Coronary artery (tissue), 2 donors: ENCODE results near the gene SETBP1.

Source experiments
- DNase-seq: peaks from one replicate; pipeline ENCODE4 v3.0.0-alpha.2; 2017; ENCODE audit warnings: low spot score
- H3K27ac ChIP-seq, 2 donors: fragments of 200-600 bp; sonication (generic); one replicate each; pipeline ENCODE4 v1.5.1; 2016 to 2019
- H3K4me3 ChIP-seq: fragments of 200-600 bp; sonication (generic); 2 replicates; pipeline ENCODE4 v1.5.1; 2016; ENCODE audit warnings: mild to moderate bottlenecking, moderate library complexity
- CTCF ChIP-seq: fragments of 200-600 bp; sonication (generic); IDR thresholded peaks from one replicate; pipeline ENCODE4 v1.5.1; 2019; ENCODE audit warnings: antibody characterized with exemption

SETBP1 gene

GRCh38 chr18:45037618-45038017 is 356.9 kb downstream of the SETBP1 start:
- no peak overlapping the region for H3K27ac ChIP-seq
- no peak for TF ChIP-seq CTCF
- no peak overlapping the region for H3K4me3 ChIP-seq
- DNase-seq = no peak

- no peak overlapping the region for H3K27ac ChIP-seq
- no peak overlapping the region for H3K4me3 ChIP-seq
- no peak for DNase-seq
- TF ChIP-seq CTCF = no peak
Observed at GRCh38 chr18:45039376-45039775, 358.7 kb downstream of the SETBP1 start.

GRCh38 chr18:45040879-45041278 is 360.2 kb downstream of the SETBP1 start:
- DNase-seq = no peak
- H3K27ac ChIP-seq = no peak overlapping the region
- TF ChIP-seq CTCF = no peak
- no peak overlapping the region for H3K4me3 ChIP-seq

- no peak for DNase-seq
- no peak overlapping the region for H3K27ac ChIP-seq
- no peak overlapping the region for H3K4me3 ChIP-seq
- no peak for TF ChIP-seq CTCF
Observed at GRCh38 chr18:45044787-45045186, 364.1 kb downstream of the SETBP1 start.

GRCh38 chr18:45046228-45046627 is 365.5 kb downstream of the SETBP1 start:
- DNase-seq = no peak
- TF ChIP-seq CTCF = no peak
- Histone ChIP-seq H3K4me3 (no peak overlapping the region), H3K27ac (no peak overlapping the region)

GRCh38 chr18:45046961-45047360 is 366.3 kb downstream of the SETBP1 start:
- DNase-seq = no peak
- H3K27ac ChIP-seq = no peak overlapping the region
- TF ChIP-seq CTCF = no peak

GRCh38 chr18:45049578-45050319 is 369.1 kb downstream of the SETBP1 start:
- no peak overlapping the region for H3K27ac ChIP-seq
- no peak for DNase-seq
- no peak for TF ChIP-seq CTCF
- no peak overlapping the region for H3K4me3 ChIP-seq

More at GRCh38 chr18:45046961-45047360, 366.3 kb downstream of the SETBP1 start:
- no peak overlapping the region for H3K4me3 ChIP-seq
